ENCODE measurements around the gene ST6GALNAC3.

ST6GALNAC3 gene

DNA sequence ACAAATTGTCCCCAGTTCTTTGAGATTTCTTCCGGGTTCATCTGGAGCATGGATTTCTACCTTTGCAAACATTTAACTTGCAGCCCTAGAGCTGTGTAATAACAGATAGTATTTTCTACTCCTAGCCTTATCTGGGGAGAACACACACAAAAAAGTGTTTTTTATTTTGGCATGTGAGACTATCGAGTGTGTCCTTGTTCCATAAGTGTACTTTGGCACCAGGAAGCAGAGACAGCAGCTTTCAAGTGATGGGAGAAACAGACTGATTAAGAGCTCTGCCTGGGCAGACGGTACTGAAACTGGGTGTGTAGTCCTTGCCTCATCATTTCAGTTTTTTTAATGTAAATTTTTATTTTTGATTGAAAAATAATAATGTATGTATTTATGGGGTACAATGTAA lies 297.4 kb downstream of the ST6GALNAC3 start:
- DNase-seq = no peak

DNA sequence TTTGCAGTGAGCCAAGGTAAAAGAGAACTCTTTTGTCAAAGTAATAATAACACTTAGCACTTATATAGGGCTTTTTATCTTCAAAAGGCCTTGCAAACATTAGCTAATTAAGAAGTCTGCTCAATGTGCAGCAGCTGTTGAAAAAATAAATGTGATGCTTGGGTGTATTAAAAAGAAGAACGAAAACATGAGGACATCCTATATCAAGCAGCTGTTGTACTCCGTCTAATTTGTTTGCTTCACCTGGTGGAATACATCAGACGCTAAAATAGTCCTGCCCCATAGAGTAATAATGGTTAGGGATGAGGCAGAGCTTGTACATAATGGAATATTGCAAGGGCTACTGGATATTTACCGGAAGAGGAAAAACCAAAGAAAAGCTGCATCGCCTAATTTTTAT lies 299.5 kb downstream of the ST6GALNAC3 start:
- no peak for DNase-seq

DNA sequence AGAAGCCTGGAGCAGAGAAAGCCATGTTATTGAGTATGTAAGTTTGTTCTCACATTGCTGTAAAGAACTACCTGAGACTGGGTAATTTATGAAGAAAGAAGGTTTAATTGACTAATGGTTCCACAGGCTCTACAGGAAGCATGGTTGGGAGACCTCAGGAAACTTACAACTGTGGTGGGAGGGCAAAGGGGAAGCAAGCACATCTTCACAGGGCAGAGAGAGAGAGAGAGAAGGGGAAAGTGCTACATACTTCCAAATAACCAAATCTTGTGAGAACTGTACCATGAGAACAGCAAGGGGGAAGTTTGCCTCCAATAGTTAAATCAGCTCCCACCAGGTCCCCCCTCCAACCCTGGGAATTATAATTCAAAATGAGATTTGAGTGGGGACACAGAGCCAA lies 302.7 kb downstream of the ST6GALNAC3 start:
- no peak for DNase-seq

DNA sequence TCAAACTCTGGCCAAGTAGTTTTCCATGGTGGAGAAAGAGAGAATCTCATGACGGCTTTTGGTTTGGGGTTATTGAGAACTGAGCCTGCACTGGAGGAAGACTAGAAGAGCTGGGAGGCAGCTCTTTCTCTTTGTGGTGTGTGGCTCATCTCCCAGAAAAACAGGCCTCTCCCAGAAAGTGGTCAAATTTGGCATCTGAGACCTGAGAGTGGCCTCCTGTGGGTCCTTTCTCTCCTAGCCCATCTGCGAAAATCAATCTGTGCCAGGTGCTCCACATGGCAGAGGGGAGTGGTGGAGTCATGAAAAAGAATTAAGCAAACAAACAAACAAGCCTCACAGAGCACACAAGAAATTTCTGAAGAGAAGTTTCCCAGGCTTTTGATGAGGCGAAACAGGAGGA lies 305.0 kb downstream of the ST6GALNAC3 start:
- DNase-seq = no peak

DNA sequence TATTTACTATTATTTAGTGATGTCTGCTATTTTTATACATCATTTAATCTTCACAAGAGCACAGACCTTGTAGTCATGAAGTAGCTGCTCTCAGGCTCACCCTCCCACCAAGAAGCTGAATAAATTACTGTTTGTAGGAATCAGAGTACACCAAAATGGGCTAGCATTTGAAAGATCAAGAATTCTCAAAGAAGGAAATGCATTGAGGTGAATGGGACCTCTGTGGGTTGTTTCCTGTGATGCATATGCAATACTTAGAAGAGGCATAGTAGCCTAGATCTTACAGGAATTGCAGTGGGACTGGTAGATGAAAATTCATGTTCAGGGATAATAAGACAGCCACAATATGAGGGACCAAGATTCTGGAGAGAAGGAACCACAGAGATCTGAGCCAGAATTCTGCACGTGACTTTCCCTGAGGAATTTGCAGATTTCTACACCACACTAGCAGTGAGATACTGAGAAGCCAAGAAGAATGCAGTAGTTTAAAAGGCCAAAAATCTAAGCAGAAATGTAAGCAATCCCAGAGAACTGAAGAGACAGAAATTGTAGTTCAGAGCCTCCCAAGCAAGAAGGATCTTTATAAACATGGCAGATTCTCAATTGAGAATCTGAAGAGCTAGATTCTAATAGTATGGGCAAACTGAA lies 307.0 kb downstream of the ST6GALNAC3 start:
- DNase-seq = no peak

DNA sequence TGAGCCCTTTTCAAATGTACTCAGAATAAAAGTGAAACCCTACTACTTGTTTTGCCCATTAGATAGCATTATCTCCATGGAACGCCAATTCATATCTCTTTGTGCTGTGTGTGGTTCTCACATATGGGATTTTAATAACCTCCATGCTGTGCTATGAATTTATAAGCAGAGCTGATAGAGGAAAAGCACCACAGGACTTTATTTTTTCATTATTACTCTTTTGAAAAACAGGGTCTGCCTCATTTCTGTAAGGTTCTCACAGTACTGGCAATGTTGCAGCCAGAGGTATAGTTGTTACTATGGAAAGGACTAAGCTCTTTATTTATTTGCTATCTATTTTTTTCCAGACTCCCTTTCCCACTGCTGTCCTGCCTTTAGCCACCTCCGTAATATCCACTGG lies 313.7 kb downstream of the ST6GALNAC3 start:
- DNase-seq = no peak

DNA sequence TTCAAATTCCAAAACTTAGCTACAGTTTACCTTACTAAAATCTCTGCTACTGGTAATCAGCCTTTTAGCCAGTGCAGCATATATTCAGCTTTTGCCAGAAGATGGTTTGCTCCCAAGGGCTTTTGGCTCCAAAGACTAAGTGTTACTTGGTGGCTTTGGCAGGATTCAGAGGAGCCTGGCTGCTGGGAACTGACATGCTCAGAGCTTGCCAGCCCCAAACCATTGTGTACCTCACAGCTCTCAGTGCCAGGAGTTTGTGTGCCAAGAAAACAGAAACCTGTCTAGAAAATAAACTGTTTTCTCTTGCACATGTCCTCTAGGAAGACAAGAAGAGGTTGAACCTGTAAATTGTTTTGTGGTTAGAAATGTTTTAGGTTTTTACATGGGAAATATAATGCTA lies 315.9 kb downstream of the ST6GALNAC3 start:
- no peak for DNase-seq

DNA sequence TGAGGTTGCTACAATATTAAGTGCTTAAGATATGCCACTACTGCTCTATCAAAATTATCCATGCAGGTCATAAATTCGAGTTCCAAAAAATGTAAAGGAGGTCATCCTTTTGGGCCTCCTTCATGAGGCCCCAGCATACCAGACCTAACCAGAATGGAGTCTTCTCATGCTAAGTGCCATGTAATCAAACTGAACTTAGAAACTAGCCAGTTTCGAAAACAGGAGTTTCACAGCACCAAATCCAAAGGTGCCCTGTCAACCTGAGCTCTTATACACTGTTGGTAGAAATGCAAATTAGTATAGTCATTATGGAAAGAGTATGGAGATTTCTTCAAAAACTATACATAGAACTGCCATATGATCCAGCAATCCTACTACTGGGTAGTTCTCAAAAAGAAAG lies 320.5 kb downstream of the ST6GALNAC3 start:
- no peak for DNase-seq

DNA sequence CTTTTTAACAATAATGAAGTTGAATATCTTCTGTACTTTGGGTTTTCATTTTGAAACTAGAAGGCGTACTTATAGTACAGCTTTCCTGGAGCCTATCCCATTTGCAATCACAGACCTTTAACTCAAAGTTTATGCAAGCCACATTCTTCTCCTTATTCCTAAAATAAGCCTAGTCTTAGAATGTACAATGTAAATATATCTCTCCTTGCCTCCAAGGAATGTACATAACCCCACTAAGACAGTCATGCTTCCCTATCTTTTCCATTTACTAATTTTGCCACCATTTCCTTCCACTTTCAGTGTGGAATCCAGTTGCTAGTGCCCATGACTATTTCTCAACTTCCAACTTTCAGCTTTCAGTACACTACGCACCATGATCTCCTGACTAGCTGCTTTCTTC lies 327.6 kb downstream of the ST6GALNAC3 start:
- DNase-seq = no peak

DNA sequence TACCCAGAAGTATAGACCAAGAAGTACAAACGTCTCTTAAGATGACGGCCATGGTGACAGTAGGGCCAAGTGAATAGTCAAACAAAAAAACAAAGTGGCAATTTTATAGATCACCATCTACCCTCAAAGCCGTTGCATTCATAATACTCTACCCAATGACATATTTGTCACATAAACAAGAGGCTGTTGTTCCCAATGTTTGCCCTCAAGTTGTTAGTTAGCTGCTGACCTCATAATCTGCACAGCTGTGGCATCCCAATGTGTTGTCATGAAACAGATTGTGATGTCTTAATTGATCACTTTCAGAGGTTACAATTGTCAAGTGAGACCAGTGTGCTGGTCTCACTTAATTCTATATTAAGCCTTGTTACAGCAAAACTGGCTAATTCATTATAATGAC lies 333.8 kb downstream of the ST6GALNAC3 start:
- no peak for DNase-seq

DNA sequence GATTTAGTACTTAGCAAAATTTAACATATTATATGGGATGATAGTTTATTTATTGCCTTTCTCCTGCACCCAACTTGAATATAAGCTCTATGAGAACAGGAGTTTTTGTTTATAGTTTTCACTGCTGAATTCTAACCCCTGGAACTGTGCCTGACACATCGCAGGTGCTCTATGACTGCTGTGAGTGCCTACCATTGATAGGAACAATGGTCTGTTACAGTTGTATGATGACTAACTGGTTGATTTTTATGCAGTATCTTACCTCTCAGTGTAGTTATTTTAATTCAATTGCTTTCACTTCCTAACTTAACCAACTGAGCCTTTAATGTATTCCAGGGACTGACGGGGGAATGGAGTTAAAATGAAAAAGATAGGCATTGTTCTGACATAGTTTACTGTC lies 336.0 kb downstream of the ST6GALNAC3 start:
- no peak for DNase-seq

DNA sequence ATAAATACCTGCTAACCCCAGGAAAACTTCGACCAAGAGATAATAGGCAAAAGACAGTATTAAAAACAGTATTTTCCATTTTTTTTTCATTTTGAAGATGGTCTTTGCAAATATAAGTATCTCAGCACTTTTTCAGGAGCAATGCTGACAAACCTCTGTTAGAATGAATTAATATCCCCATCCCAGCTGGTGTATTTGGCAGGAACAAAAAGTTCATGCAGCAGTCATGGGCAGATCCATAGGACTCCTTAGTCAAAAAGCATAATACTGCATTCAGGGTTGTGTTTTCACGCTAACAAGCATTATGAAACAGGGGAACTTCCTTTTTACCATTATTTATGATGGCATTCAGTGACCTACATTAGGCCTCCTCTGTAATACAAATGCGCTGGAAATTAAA lies 344.0 kb downstream of the ST6GALNAC3 start:
- DNase-seq = no peak

DNA sequence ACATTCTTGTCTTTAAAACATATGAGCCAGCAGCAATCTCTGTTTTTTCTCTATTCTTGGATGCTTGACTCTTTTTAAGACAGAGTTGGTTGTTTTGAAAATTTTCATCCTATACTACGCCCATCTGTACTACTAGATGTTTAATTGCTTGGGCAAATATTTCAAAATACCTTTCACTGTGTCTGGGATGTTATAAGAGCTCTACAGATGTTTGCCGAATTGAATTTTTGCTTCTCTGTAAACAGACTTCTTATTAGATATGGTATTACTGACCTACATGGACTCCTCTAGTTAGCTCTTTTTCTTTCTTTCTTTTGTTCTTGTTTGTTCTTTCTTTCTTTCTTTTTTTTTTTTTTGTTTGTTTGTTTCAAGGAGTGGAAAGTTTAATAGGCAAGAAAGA lies 345.1 kb downstream of the ST6GALNAC3 start:
- no peak for DNase-seq

DNA sequence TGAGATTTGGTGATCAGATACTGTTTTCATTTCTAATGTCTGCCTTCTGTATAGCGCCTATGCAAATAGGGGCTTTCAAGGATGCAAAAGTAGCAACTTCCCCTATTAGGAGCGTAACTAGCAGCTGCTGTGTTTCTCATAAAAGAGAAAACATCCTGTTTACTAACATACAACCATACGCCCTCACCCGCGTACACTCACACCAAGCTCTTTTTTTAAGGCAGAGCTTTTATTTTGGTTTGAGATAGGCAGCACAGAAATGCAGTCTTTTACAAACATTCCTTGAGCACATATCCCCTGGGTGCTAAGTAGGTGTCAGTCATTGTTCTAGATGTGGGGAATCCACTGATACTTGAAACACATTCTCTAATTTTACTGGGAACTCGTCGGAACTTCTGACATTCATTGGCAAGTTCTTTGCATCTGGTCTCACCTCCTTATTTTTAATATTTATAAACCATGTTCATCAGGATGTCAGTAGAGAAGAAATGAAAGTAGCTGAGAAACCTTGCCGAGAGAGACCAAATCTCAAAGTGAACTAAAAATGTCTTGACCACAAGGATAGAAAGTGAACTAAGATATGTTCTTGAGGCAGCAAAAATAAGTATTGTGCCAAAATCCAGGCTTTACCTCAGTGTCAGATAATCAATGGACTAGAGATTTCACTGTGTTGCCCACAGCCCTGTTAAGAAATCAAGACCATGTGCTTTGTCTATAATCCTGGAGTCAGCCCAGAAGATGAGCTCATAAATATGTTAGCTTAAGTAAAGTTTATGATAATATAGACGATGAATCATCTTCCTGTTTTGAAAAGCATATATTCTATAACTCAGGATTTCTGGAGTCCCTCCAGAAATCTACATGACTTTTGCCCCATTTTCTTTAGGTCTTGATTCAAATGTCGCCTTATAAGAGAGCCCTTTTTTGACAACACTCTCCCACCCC lies 350.9 kb downstream of the ST6GALNAC3 start:
- DNase-seq = no peak

DNA sequence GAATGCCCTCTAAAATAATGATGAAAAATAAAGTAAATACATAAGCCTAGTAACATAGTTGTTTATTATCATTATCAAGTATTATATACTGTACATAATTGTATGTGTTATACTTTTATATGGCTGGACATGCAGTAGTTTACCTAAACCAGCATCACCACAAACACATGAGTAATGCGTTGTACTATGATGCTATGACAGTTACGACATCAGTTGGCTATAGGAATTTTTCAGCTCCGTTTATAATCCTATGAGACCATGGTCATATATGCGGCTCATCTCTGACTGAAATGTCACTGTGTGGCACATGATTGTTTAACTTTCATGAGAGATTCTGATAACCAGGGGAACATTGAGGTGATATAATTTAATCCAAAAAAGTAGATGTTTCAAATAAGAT lies 352.1 kb downstream of the ST6GALNAC3 start:
- DNase-seq = no peak

DNA sequence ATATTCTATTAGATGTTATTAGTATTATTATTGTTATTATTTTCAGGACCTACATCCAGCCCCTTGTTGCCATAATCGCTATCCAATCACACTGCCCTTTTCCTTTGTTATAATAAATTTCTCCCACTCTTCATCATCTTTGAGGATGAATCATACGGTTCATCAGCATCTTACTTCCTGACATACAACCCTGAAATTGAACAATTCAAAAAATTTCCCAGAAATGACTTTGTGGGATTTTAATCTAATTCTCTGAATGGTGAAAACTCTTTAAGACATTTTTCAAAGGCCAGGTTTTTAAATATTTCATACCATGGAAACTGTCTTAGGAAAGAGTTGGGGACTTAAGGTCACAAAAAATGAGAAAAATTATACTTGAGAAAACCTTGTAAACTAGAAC lies 353.5 kb downstream of the ST6GALNAC3 start:
- DNase-seq = no peak

DNA sequence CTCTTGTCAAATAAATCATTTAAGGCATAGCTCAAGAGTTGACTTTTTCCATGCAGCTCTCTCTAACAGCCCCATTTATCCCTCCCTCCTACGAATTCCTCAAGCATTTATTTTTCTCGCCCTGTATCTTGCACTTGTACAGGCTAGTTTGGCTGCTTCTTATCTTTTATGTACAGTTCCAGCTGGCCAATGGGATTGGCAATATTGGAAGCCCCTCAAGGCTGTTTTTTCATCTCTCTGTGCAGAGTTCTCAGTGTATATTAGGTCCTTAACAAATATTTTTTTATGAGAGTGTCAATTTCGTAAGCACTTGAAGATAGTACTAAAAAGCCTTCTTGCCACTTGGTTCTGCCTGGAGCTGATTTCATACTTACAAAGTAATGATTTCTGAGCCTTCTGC lies 356.0 kb downstream of the ST6GALNAC3 start:
- DNase-seq = no peak

DNA sequence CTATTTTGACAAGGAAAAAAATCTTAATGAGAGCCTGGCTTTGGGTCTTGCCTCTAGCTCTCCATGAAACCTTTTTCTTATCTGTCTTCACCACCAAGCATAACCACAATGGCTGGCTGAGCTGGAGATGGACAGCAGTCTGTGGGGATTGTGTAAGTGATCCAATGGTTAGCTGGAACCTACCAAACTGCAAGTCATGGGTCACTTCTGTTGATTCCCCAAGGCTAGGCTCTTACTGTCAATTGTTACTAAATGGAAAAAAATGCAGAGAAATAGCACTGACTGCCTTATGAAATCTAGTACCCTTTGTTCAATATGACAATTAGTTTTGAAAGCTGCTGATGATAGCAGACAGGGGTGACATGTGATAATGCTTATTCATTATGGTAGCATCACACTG lies 359.0 kb downstream of the ST6GALNAC3 start:
- no peak for DNase-seq

DNA sequence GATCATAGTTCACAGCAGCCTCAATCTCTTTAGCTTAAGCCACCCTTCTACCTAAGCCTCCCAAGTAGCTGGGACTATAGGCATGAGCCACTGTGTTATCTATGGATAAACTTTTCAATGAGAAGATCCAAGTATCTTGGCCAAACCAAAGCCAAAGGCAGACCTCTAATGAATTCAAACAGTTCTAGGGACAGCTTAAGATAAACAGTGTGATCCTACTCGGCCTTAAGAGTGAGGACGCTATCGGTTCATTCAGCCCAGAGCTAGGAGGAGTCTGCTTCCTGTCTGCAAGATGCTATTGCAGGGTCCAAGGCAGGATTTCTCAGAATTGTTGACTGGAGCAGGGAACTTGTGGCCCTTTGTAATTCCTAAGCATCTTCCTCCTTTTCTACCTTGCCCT lies 368.7 kb downstream of the ST6GALNAC3 start:
- DNase-seq = no peak

DNA sequence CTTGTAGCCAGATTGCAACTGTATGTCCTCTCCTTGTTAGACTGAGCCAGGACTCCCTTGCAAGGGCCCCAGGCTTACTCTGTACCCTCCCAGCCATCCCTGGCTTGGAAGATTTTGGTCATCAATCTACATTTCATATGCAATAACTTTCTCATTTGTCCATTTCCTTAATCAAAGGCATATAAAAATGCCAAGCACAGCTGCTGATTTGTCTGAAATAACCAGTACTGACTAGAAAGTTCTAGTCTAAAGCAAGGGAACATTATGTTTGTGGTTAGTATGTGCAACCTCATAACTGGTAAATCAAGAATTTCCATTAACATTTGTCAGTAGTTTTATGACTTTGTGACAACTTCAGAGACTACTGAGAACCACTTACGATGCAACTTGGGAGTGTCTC lies 370.2 kb downstream of the ST6GALNAC3 start:
- DNase-seq = no peak

DNA sequence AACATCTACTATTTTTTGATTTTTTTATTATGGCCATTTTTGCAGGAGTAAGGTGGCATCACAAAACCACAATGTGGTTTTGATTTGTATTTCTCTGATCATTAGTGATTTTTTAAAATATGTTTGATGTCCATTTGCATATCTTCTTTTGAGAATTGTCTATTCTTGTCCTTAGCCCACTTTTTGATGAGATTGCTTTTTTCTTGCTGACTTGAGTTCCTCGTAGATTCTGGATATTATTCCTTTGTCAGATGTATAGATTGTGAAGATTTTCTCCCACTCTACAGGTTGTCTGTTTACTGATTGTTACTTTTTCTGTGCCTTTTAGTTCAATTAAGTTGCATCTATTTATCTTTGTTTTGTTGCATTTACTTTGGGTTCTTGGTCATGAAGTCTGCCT lies 375.7 kb downstream of the ST6GALNAC3 start:
- DNase-seq = no peak

DNA sequence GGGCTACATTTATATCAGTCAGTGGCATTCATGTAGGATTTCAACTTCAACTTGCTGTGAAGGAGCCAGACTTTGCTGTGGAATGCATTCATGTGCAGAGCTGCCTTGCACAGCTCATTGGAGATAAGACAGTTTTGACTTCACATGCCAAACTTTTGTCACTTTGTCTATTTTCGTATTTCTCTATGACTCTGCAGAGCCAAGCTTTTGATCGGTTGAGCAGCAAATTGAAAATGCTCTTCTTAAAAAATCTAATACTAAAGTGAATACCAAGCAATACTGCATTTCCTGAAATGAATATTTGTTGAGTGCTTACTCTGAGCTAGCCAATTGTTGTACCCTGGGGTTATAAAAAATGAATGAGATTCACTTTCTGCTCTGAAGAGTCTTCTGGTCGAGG lies 388.7 kb downstream of the ST6GALNAC3 start:
- DNase-seq = no peak

DNA sequence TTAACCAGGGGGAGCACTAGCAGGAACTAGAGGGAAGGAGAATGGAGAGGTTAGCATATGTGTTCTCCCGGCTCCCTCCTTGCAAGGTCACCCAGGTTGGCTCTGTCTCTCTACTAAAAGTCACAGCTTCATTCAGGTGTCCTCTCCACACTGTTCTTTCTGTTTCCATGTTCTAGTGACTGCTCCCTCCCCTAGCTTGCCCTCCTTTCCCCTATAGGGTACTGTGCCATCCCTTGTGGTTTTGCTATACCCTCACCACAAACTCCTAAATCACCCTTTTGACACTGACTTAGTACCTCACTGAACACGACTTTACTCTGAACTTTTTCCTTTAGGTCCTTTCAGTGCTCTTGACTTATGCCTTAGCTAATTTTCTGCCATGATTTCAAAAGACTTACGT lies 389.3 kb downstream of the ST6GALNAC3 start:
- DNase-seq = no peak

DNA sequence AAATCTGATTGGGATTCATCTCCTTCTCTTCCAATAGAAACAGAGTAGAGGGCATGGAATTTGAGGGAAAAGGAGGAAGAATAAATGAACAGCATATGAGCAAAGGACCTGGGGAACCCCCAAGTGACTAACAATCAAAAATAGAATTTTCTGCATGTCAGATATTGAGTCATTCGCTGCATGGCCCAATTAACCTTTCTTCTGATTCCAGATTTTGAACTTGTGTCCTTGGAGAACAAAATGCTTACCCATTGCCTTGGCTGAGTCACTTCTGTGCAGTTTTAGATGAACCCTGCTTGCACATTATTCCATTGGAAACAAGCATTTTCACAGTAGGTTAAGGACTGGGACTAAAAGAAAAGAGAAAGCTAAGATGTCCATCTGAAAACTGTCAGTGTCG lies 390.5 kb downstream of the ST6GALNAC3 start:
- no peak for DNase-seq

DNA sequence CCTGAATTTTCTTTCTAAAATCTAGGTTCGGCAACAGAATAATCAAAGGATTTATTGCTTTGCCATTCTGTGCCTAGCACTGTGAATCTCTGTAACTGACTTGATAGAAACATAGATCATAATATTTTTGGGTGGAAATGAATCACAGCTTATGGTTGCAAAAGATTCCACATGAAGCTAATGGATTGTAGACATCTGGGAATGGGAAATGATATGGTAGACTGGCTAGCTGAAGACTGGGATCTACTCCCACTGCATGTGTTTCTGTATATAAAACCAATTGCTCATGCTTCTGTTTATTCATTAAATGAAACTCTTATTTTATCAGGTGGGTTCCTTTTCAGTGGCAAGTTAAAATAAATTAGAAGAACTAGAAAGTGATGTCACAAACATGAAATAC lies 395.6 kb downstream of the ST6GALNAC3 start:
- DNase-seq = no peak
